Endothelial cell of coronary artery (primary cell): ENCODE measurements around the gene FILIP1L. TPM values are rescaled to one million over a fixed set of nuclear protein-coding genes. Genes with fewer than 3 reads are reported as not detected.

ENCODE experiments used
- total RNA-seq: library from RNA; depleted of rRNA; stranded (reverse); fragments of >200 nt; gene quantifications from 2 replicates; pipeline ENCODE4 v1.2.3, GENCODE V29; 2014

Gene FILIP1L
- total RNA-seq: 20.0 and 47.9 TPM in 2 replicates

GRCh38 chr3:100114413-100115030 is at the start of gene FILIP1L:
TSS of gene FILIP1L (minus strand) at chr3:100114501.

DNA sequence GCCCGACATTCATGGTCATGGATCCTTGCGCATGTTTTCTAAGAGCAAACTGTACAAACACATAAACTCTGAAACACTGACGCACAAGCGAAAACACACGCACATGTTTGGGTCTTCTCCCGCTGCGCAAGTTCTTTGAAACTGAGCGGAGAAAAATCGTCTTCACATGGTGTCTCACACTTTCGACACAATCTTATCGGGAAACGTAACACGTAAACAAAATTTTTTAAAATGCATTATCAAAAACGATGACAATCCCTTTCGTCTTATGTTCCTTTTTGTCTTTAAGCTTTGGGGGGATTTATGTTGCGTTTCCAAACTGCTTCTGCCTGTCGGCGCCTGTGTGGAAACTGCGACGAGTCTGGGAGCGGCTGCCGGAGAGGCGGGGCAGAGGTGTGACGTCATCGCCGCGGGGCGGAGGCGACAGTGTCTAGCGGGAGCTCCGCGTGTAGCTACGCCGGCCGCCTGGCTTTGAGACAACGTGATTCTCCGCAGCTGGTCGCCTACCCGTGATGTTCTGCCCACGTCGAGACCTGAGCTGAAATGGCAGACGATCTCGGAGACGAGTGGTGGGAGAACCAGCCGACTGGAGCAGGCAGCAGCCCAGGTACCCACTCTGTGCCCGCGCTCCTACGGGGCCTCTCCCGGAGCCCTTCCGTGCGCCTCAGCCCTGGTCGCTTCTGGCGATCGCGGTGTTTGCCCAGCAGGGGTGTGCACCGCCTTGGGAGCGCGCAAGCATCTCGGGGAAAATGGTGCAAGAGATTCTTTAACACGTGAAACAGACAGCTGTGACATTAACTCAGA is 296.7 kb downstream of the FILIP1L start, which contains the start of gene CMSS1:
Gene CMSS1 (plus strand): TSS at position 426 of the 804 bp plus-strand sequence.

Other genes with a start within 250 kb of the FILIP1L start
- 32.9 and 43.9 TPM in 2 replicates for gene TBC1D23, start 146.5 kb upstream of the FILIP1L start, total RNA-seq
- 8.7 and 10.8 TPM in 2 replicates for gene NIT2, start 220.3 kb upstream of the FILIP1L start, total RNA-seq